Measurements from ENCODE around the gene TCEAL1.
"Not testable (repeated sequence)": the region's sequence is repeated elsewhere in the genome, so short reads cannot be mapped to it uniquely, and the experiment has no call there.

TCEAL1 gene

DNA sequence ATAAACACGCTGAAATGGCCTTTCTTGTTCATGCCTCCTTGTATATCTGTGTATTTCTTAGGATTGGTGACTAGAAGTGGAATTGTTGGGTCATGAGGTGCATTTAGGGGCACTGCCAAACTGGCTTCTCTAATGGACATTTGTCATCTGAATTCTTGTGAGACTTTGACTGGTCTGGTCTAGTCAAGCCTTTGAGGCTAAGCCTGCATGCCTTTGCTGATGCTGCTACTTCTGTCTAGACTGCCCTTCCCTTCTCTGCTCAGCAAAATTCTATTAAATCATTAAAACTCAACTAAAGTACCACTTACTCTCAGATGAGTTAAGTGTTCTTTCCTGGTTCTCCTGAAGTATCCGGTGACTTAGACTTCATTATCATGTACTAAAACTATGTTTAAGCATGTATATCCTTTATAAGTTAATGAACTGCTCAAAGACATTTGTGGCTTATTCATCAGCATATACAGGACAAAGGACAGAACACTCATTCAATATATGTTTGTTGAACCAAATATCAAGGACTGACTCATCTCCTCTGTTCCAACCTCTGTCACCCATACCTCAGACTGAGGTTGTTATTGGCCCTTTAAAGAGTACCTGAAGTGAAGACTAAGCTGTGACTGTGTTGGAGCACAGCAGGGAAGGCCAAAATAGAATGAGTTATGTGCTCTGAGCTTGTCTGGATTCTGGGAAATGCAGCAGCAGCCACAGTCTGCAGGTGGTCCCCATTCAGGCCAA, 9.0 kb downstream of the TCEAL1 start:
- no peak for DNase-seq

- DNase-seq, result not testable (repeated sequence)
Observed at GRCh38 chrX:103638479-103639346, 9.9 kb downstream of the TCEAL1 start.

DNA sequence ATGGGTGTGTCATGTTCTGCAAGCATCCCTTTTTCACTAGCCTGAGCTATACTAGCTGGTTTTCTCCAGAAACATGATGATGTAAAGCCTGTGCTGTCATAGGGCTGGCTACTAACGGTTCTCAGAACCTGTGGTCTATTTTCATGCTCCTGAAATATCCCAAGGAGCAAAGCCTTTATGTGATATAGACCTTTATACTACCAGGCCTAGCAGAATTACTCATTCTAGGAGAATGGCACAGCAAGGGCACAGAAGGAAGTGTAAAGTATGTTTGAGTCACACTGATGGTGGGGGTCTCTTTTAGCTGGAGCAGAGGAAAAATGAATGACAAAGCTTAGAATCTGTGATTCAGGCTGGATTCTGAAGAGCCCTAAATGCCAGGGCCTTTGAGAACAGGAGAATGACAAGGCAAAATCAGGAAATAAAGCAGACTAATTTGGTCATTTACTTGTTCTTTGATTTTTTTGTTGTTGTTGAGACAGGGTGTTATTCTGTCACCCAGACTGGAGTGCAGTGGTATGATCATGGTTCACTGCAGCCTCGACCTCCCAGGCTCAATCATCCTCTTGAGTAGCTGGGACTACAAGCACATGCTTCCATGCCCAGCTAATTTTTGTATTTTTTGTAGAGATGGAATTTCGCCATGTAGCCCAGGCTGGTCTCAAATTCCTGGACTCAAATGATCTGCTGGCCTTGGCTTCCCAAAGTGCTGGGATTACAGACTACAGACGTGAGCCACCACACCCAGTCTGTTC, 11.8 kb downstream of the TCEAL1 start:
- no peak for DNase-seq

GRCh38 chrX:103644125-103644524, 15.3 kb downstream of the TCEAL1 start:
- no peak for DNase-seq

DNA sequence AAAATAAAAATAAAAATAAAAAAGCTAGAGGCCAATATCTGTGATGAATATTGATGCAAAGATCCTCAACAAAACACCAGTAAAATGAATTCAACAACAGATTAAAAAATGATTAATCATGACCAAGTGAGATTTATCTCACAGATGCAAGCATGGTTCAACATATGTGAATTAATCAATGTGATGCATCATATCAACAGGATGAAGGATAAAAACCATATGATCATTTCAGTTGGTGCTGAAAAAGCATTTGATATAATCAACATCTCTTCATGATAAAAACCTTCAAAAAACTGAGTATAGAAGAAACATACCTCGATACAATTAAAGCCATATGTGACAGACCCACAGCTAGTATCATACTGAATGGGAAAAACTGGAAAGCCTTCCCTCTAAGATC, 18.9 kb downstream of the TCEAL1 start:
- no peak for DNase-seq

- DNase-seq, result no peak
Observed at GRCh38 chrX:103651151-103651773, 22.5 kb downstream of the TCEAL1 start.

DNA sequence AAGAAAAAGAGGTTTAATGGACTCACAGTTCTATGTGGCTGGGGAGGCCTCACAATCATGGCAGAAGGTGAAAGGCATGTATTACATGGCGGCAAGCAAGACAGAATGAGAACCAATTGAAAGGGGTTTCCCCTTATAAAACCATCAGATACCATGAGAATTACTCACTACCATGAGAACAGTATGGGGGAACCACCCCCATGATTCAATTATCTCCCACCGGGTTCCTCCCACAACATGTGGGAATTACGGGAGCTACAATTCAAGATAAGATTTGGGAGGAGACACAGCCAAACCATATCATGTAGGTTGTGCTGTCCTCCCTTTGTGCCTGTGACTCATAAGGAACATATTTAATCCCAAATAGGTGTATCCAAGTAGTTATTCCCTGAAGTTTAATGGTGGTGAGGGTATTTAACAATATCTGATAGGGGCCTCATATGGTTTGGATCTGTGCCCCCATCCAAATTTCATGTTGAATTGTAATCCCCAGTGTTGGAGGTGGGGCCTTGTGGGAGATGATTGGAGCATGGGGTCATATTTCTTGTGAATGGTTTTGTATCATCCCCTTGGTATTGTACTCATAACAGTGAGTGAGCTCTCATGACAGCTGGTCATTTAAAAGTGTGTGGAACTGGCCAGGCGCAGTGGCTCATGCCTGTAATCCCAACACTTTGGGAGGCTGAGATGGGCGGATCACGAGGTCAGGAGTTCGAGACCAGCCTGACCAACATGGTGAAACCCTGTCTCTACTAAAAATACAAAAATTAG, 26.6 kb downstream of the TCEAL1 start:
- DNase-seq, result not testable (repeated sequence)

DNA sequence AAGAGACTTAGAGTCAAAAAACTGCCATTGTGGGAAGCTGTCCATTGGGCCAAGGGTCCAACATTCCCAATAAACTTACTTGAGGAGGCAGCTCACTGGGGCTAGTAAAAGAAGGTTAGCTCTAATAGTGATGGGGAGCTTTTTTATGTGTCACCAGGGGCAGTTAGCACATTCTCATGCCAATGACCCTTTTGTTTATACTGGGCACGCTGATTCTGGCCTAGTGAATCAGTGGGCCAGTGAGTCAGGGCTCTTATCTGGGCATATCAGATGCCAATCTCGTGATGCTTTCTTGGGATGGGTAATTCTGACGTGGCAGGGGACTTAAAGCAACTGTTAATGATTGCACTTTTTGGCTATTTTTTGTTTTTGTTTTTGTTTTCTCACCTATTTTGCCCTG, 27.8 kb downstream of the TCEAL1 start:
- DNase-seq, result no peak

DNA sequence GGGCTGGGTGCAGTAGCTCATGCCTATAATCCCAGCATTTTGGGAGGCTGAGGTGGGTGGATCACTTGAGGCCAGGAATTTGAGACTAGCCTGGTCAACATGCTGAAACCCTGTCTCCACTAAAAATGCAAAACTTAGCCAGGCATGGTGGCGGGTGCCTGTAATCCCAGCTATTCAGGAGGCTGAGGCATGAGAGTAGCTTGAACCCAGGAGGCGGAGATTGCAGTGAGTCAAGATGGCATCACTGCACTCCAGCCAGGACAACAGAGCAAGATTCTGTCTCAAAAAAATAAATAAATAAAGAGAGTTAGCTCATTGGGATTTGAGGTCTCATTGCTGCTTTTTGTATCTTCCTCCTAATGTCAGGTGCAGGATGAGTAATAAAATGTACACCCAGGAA, 28.3 kb downstream of the TCEAL1 start:
- DNase-seq, result not testable (repeated sequence)

DNA sequence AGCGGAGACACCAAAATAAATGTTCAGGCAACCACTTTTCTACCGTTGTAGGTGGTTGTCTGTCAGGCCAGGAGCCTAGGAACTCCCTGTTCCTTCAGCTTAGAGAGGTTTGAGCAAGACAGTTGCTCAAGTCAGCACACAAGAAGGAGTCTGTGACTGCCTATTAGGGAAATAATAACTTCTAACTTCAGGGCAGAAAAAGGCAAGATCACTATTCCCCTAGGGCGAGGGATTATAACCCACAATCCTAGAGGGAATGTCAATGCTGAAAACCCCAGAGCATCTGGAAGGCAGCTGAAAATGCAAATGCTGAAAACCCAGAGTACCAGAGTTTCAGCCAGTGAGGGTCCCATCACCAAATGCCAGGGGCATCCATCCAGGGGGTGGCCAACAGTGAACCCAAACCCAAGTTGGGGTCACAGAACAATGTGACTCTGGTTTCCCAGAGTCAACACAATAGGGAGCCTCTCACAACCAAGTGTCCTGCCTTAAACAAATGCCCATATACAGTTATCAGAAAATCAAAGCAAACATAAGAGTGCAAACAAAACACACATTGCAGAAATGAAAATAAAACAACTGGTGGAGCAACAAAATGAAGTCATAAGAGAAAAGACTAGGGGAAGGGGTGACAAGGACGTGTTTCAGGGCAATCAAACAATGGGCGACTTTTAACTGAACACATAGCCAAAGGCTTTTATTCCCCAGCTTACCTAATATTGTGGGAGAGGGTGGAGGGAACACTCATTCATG, 30.1 kb downstream of the TCEAL1 start:
- DNase-seq, result no peak

GRCh38 chrX:103659460-103659859, 30.7 kb downstream of the TCEAL1 start:
- not testable (repeated sequence) for DNase-seq

DNA sequence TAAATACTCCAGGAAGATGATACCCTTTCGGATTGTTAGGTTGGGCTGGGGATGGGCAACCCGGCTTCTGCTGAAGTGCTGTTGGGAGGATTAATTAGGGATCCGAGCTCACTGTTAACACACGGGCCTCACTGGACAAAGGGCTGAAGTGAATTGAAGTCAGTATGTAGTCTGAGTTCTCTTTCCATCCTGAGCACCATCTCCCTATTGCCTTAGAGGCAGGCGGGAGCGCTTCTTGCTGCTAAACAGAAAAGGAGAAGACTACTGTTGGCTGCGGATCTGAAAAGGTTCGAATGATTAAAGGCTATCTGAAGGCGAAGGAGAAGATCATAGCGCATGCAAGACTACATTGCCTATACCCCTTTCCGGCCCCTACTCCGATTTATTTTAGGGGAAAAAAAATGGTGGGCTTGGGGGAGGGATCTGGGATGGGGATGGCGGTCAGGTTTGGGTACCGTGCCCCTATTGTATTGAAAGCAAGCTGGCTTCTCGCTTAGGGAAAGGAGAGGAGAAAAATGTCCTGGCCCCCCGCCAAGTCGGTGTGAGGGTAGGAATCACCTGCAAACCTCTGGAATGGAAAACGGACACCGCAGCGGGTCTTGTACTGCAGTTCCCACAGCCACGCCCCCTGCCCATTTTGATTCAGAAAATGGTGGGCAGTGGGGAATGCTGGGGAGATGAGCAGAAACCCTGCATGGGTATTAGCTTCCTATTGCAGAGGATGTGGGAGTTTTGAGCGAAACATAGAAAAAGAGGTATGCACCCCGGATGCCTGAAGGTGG, 35.4 kb downstream of the TCEAL1 start:
- DNase-seq, result no peak

GRCh38 chrX:103666202-103667107, 37.7 kb downstream of the TCEAL1 start:
- DNase-seq, result no peak

DNA sequence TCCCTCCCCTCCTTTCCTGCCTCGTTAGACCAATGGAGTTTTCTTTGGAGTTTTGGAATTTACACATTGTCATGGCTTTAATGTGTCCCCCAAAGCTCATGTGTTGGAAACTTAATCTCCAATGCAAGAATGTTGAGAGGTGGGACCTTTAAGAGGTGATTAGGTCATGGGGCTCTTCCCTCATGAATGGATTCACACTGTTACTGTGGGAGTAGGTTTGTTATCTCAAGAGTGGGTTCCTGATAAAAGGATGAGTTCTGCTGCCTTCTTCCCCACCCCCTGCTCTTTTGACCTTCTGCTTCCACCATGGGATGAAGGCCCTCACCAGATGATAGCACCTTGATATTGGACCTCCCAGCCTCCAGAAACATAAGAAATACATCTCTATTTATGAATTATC, 41.0 kb downstream of the TCEAL1 start:
- no peak for DNase-seq

- no peak for DNase-seq
Observed at GRCh38 chrX:103674531-103675454, 46.0 kb downstream of the TCEAL1 start.

DNA sequence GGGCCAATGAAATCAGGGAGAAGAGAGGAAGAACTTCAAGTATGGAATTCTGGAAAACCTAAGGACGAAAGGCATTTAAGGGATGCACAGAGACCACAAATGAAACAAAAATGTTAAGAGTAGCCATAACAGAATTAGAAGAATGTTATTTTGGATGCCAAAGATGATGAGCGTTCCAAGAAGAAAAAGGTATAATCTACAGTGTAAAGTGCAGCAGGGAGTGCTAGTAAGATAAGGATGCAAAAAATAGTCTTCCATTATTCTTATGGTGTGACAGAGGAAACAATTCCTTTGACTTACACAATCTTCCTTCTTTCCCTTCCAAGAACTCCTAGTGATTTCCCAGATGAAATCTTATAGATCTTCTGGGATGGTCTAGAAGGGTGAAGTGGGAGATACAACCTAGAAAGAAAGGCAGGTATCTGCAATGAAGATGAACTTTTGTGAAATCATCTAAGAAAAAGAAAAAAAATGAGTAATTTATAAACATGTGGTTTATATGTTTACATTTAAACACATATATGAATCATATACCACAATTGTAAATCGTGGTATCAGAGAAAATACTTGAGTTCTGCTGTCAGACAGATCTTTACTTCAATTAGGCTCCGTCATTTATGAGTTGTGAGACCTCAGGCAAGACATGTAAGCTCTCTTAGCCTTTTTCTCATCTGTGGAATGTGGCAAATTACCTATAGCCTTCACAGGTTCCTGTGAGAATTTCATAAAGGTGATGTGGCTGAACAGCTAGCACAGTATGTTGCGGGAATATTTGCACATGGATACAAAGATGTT, 49.6 kb downstream of the TCEAL1 start:
- DNase-seq, result no peak
